K562 (cell line): ENCODE data around the gene RNF114. TPM values are rescaled to one million over a fixed set of nuclear protein-coding genes. Genes with fewer than 3 reads are reported as not detected.

Experiments
- BRD4 ChIP-seq: fragments of 200-600 bp; sonication (generic); IDR thresholded peaks from 2 replicates; pipeline ENCODE4 v1.6.1; 2017; ENCODE audit warnings: inconsistent platforms
- CXXC5 ChIP-seq: fragments of 250-450 bp; sonication (Bioruptor Pico); IDR thresholded peaks from 2 replicates; pipeline ENCODE4 v1.8.0; 2022; ENCODE audit warnings: inconsistent platforms, mild to moderate bottlenecking, moderate library complexity
- ELF2 ChIP-seq: fragments of 250-450 bp; sonication (Bioruptor Pico); IDR thresholded peaks from 2 replicates; pipeline ENCODE4 v1.5.0; 2021; ENCODE audit warnings: mild to moderate bottlenecking
- EP300 ChIP-seq: IDR thresholded peaks from 2 replicates; pipeline ENCODE4 v1.6.1; 2012; ENCODE audit warnings: low read length, improper control_type of control experiment
- FOSL1 ChIP-seq: fragments of 200-800 bp; sonication (Bioruptor generic); conservative IDR thresholded peaks from 2 replicates; pipeline ENCODE4 v1.6.1; 2016; ENCODE audit warnings: missing genetic modification characterization, missing compliant biosample characterization
- HDAC8 ChIP-seq: fragments of 450-650 bp; IDR thresholded peaks from 2 replicates; pipeline ENCODE4 v1.6.1; 2016; ENCODE audit warnings: mild to moderate bottlenecking, missing genetic modification characterization, moderate library complexity, missing compliant biosample characterization
- MAFK ChIP-seq: IDR thresholded peaks from 2 replicates; pipeline ENCODE4 v1.6.1; 2011; ENCODE audit warnings: low read length, improper control_type of control experiment
- NFE2 ChIP-seq: IDR thresholded peaks from 2 replicates; pipeline ENCODE4 v1.6.1; 2014; ENCODE audit warnings: antibody characterized with exemption, low read depth
- NKRF ChIP-seq: fragments of 450-650 bp; IDR thresholded peaks from 2 replicates; pipeline ENCODE4 v1.6.1; 2016; ENCODE audit warnings: borderline replicate concordance
- NRF1 ChIP-seq, 2 experiments: fragments of 450-650 bp; IDR thresholded peaks in 1 of 2; conservative IDR thresholded peaks in 1 of 2; 2 replicates each; pipeline ENCODE4 v1.6.1; 2014; ENCODE audit warnings: mild to moderate bottlenecking in 2 of 2
- POLR2A ChIP-seq: fragments of 450-650 bp; conservative IDR thresholded peaks from 2 replicates; pipeline ENCODE4 v1.6.1; 2016
- PTBP1 ChIP-seq: fragments of 200-400 bp; formaldehyde crosslinking; IDR thresholded peaks from 2 replicates; pipeline ENCODE4 v1.6.1; 2017; ENCODE audit warnings: low read depth, low read length
- RBM39 ChIP-seq: fragments of 200-400 bp; formaldehyde crosslinking; optimal IDR thresholded peaks from 2 replicates; pipeline ENCODE3; 2018; ENCODE audit warnings: low read depth, low read length
- TCF3 ChIP-seq: sonication (generic); formaldehyde crosslinking; IDR thresholded peaks from 2 replicates; pipeline ENCODE4 v1.4.0; 2020; ENCODE audit warnings: mild to moderate bottlenecking, missing genetic modification reagents
- ZBTB40 ChIP-seq, 2 experiments: fragments of 450-650 bp in 1 of 2; sonication (generic) in 1 of 2; formaldehyde crosslinking in 1 of 2; IDR thresholded peaks; 2 replicates each; pipeline versions ENCODE4 v1.7.1 to v1.9.0; 2016 to 2022; ENCODE audit warnings: inconsistent platforms in 1 of 2, mild to moderate bottlenecking in 1 of 2, missing genetic modification reagents in 1 of 2
- ZFP36 ChIP-seq: fragments of 150-350 bp; IDR thresholded peaks from 2 replicates; pipeline ENCODE4 v1.6.1; 2018; ENCODE audit warnings: low read length, low read depth; ENCODE audit not compliant: partially characterized antibody
- ZNF12 ChIP-seq: sonication (generic); formaldehyde crosslinking; IDR thresholded peaks from 2 replicates; pipeline ENCODE4 v1.4.0; 2020; ENCODE audit warnings: mild to moderate bottlenecking, missing genetic modification reagents
- ZNF133 ChIP-seq: fragments of 250-450 bp; sonication (Bioruptor Pico); IDR thresholded peaks from 2 replicates; pipeline ENCODE4 v1.4.0; 2020; ENCODE audit warnings: mild to moderate bottlenecking
- ZNF217 ChIP-seq: sonication (generic); formaldehyde crosslinking; IDR thresholded peaks from 2 replicates; pipeline ENCODE4 v1.8.0; 2022; ENCODE audit warnings: mild to moderate bottlenecking, missing genetic modification reagents
- polyA plus RNA-seq, 8 experiments: library from polyadenylated mRNA; depleted of rRNA in 4 of 8; stranded (reverse) in 5 of 8; unstranded in 3 of 8; fragments of >200 nt; fragmentation: Nextera tagmentation in 2 of 8; fragmentation: Illumina TruSeq in 1 of 8; extraction: Ambion mirVana in 2 of 8; extraction: Trizol in 1 of 8; gene quantifications; 2 replicates each; pipeline versions ENCODE4 v1.2.1 to v1.2.3, GENCODE V29; 2011 to 2014; ENCODE audit warnings: inconsistent platforms in 1 of 8, missing spikeins in 1 of 8
- total RNA-seq, 7 experiments: library from RNA; depleted of rRNA in 6 of 7; stranded (reverse); fragments of >200 nt in 6 of 7; fragmentation: Illumina TruSeq in 2 of 7; extraction: Trizol in 2 of 7; gene quantifications; 2 replicates each; pipeline versions ENCODE4 v1.2.1 to v1.2.3, GENCODE V29; 2011 to 2021; ENCODE audit warnings: low replicate concordance in 1 of 7

Gene RNF114
- total and polyA plus RNA-seq, 9 of the 15 experiments (the other 6 are each of a cell fraction or from before 2014, with no cell fraction given) = 38.6 to 111 (median 62.6) TPM

- TF ChIP-seq ZBTB40 (IDR thresholded peaks at IDR 0.05) = peak; percentile 100
- no peak for TF ChIP-seq ZBTB40 (CRISPR knock-in tag; IDR thresholded peaks at IDR 0.05)
- TF ChIP-seq ZNF12 (CRISPR knock-in tag) = peak; percentile 67; the same call in 1 of the 2 replicates
- TF ChIP-seq MAFK = peak; percentile 42; the same call in 1 of the 2 replicates
- peak; percentile 55; the same call in 1 of the 2 replicates for TF ChIP-seq ELF2 (CRISPR knock-in tag)
- TF ChIP-seq EP300 = peak; percentile 13; the same call in 1 of the 2 replicates
- TF ChIP-seq CXXC5 (CRISPR knock-in tag) = peak; percentile 78
- TF ChIP-seq ZFP36 = peak; percentile 97
- TF ChIP-seq ZNF133 (CRISPR knock-in tag) = no peak
- TF ChIP-seq TCF3 (CRISPR knock-in tag) = no peak; the same call in 1 of the 2 replicates
- TF ChIP-seq HDAC8 (tag) = no peak
- no peak; the same call in 1 of the 2 replicates for TF ChIP-seq BRD4
- peak; percentile 33; the same call in 1 of the 2 replicates for TF ChIP-seq FOSL1 (tag)
- peak; percentile 85 for TF ChIP-seq NKRF
- TF ChIP-seq ZNF217 (CRISPR knock-in tag) = no peak
- TF ChIP-seq NRF1 (conservative IDR thresholded peaks at IDR 0.05 in 1 of 2, IDR thresholded peaks at IDR 0.05 in 1 of 2) = peak; percentile 72 to 80
- peak; percentile 60 for TF ChIP-seq NFE2
- peak; percentile 80 for TF ChIP-seq POLR2A
- peak; percentile 96 for TF ChIP-seq PTBP1
- TF ChIP-seq RBM39 = peak; percentile 58
Observed at GRCh38 chr20:49915380-49916145, 20.6 kb upstream of the RNF114 start, which contains the start of gene SPATA2 (continued).
